ENCODE measurements around the gene ACR. TPM values are rescaled to one million over a fixed set of nuclear protein-coding genes. Genes with fewer than 3 reads are reported as not detected.
"Not testable (repeated sequence)": the region's sequence is repeated elsewhere in the genome, so short reads cannot be mapped to it uniquely, and the experiment has no call there.

ACR gene
- total and polyA plus RNA-seq, 4 donors = 0.07 to 0.17 (median 0.12) TPM

- H3K4me3 ChIP-seq (ENCODE audit: low read depth in 1 of 3, low read length in 3 of 3); H3K36me3 ChIP-seq (ENCODE audit: control insufficient read depth in 4 of 4, insufficient read depth in 3 of 4, low read depth in 1 of 4, low read length in 3 of 4); H3K27me3 ChIP-seq (ENCODE audit: control insufficient read depth in 4 of 4, insufficient read depth in 4 of 4, low read length in 3 of 4); H3K4me1 ChIP-seq (ENCODE audit: control insufficient read depth in 4 of 4, insufficient read depth in 4 of 4, low read length in 3 of 4); H3K9ac ChIP-seq (ENCODE audit: low read depth in 1 of 2, low read length in 2 of 2); H3K27ac ChIP-seq (ENCODE audit: low read depth in 1 of 2, low read length in 2 of 2); DNase-seq (ENCODE audit: low spot score); H3K9me3 ChIP-seq (ENCODE audit: control insufficient read depth in 4 of 4, low read length in 3 of 4): not testable (repeated sequence)
- WGBS = 78% methylated on average over 9 of the region's 9 CpGs
Measured at GRCh38 chr22:50749302-50750074, 11.5 kb downstream of the ACR start.

GRCh38 chr22:50755251-50755650, 17.2 kb downstream of the ACR start:
- DNase-seq (ENCODE audit: low spot score); H3K9me3 ChIP-seq (ENCODE audit: control insufficient read depth in 4 of 4, low read length in 3 of 4); H3K4me3 ChIP-seq (ENCODE audit: low read depth in 1 of 3, low read length in 3 of 3); H3K9ac ChIP-seq (ENCODE audit: low read depth in 1 of 2, low read length in 2 of 2); H3K27me3 ChIP-seq (ENCODE audit: control insufficient read depth in 4 of 4, insufficient read depth in 4 of 4, low read length in 3 of 4); H3K4me1 ChIP-seq (ENCODE audit: control insufficient read depth in 4 of 4, insufficient read depth in 4 of 4, low read length in 3 of 4); H3K36me3 ChIP-seq (ENCODE audit: control insufficient read depth in 4 of 4, insufficient read depth in 3 of 4, low read depth in 1 of 4, low read length in 3 of 4); H3K27ac ChIP-seq (ENCODE audit: low read depth in 1 of 2, low read length in 2 of 2): not testable (repeated sequence)
- WGBS = 83% methylated on average over 20 of the region's 20 CpGs

GRCh38 chr22:50756406-50756805, 18.4 kb downstream of the ACR start:
- H3K27me3 ChIP-seq (ENCODE audit: control insufficient read depth in 4 of 4, insufficient read depth in 4 of 4, low read length in 3 of 4); H3K36me3 ChIP-seq (ENCODE audit: control insufficient read depth in 4 of 4, insufficient read depth in 3 of 4, low read depth in 1 of 4, low read length in 3 of 4); H3K4me1 ChIP-seq (ENCODE audit: control insufficient read depth in 4 of 4, insufficient read depth in 4 of 4, low read length in 3 of 4); H3K27ac ChIP-seq (ENCODE audit: low read depth in 1 of 2, low read length in 2 of 2); H3K4me3 ChIP-seq (ENCODE audit: low read depth in 1 of 3, low read length in 3 of 3); H3K9me3 ChIP-seq (ENCODE audit: control insufficient read depth in 4 of 4, low read length in 3 of 4); H3K9ac ChIP-seq (ENCODE audit: low read depth in 1 of 2, low read length in 2 of 2); DNase-seq (ENCODE audit: low spot score): not testable (repeated sequence)
- WGBS = 26% methylated on average over 9 of the region's 9 CpGs

- TF ChIP-seq RXRA (IDR thresholded peaks at IDR 0.05) = peak in 1 of 2 donors; percentile 3
- peak; percentile 12 for TF ChIP-seq YY1 (IDR thresholded peaks at IDR 0.05)
- peak in 1 of 2 donors; percentile 14 for TF ChIP-seq RAD21 (IDR thresholded peaks at IDR 0.05)
- H3K36me3 ChIP-seq (ENCODE audit: control insufficient read depth in 4 of 4, insufficient read depth in 3 of 4, low read depth in 1 of 4, low read length in 3 of 4); DNase-seq (ENCODE audit: low spot score); H3K27me3 ChIP-seq (ENCODE audit: control insufficient read depth in 4 of 4, insufficient read depth in 4 of 4, low read length in 3 of 4); H3K9me3 ChIP-seq (ENCODE audit: control insufficient read depth in 4 of 4, low read length in 3 of 4); H3K9ac ChIP-seq (ENCODE audit: low read depth in 1 of 2, low read length in 2 of 2); H3K4me1 ChIP-seq (ENCODE audit: control insufficient read depth in 4 of 4, insufficient read depth in 4 of 4, low read length in 3 of 4); H3K27ac ChIP-seq (ENCODE audit: low read depth in 1 of 2, low read length in 2 of 2): not testable (repeated sequence)
- WGBS = 15% methylated on average over 24 of the region's 24 CpGs
- peak overlapping the region; percentile 35 to 56 (median 50) for H3K4me3 ChIP-seq (ENCODE audit: low read depth in 1 of 3, low read length in 3 of 3)
Measured at GRCh38 chr22:50756949-50757491, 19.0 kb downstream of the ACR start.

- not testable (repeated sequence) for H3K27ac ChIP-seq (ENCODE audit: low read depth in 1 of 2, low read length in 2 of 2); DNase-seq (ENCODE audit: low spot score); H3K36me3 ChIP-seq (ENCODE audit: control insufficient read depth in 4 of 4, insufficient read depth in 3 of 4, low read depth in 1 of 4, low read length in 3 of 4); H3K27me3 ChIP-seq (ENCODE audit: control insufficient read depth in 4 of 4, insufficient read depth in 4 of 4, low read length in 3 of 4); H3K9ac ChIP-seq (ENCODE audit: low read depth in 1 of 2, low read length in 2 of 2); H3K4me3 ChIP-seq (ENCODE audit: low read depth in 1 of 3, low read length in 3 of 3); H3K9me3 ChIP-seq (ENCODE audit: control insufficient read depth in 4 of 4, low read length in 3 of 4); H3K4me1 ChIP-seq (ENCODE audit: control insufficient read depth in 4 of 4, insufficient read depth in 4 of 4, low read length in 3 of 4)
- WGBS = 74% methylated on average over 8 of the region's 10 CpGs
Measured at GRCh38 chr22:50759597-50760341, 21.8 kb downstream of the ACR start.

- not testable (repeated sequence) for DNase-seq (ENCODE audit: low spot score); H3K36me3 ChIP-seq (ENCODE audit: control insufficient read depth in 4 of 4, insufficient read depth in 3 of 4, low read depth in 1 of 4, low read length in 3 of 4); H3K4me1 ChIP-seq (ENCODE audit: control insufficient read depth in 4 of 4, insufficient read depth in 4 of 4, low read length in 3 of 4); H3K9me3 ChIP-seq (ENCODE audit: control insufficient read depth in 4 of 4, low read length in 3 of 4); H3K27me3 ChIP-seq (ENCODE audit: control insufficient read depth in 4 of 4, insufficient read depth in 4 of 4, low read length in 3 of 4); H3K9ac ChIP-seq (ENCODE audit: low read depth in 1 of 2, low read length in 2 of 2); H3K27ac ChIP-seq (ENCODE audit: low read depth in 1 of 2, low read length in 2 of 2); H3K4me3 ChIP-seq (ENCODE audit: low read depth in 1 of 3, low read length in 3 of 3)
- 92% methylated on average over 2 of the region's 2 CpGs for WGBS
Measured at GRCh38 chr22:50761829-50762228, 23.8 kb downstream of the ACR start.

- not testable (repeated sequence) for H3K4me3 ChIP-seq (ENCODE audit: low read depth in 1 of 3, low read length in 3 of 3); H3K9me3 ChIP-seq (ENCODE audit: control insufficient read depth in 4 of 4, low read length in 3 of 4); H3K36me3 ChIP-seq (ENCODE audit: control insufficient read depth in 4 of 4, insufficient read depth in 3 of 4, low read depth in 1 of 4, low read length in 3 of 4); DNase-seq (ENCODE audit: low spot score); H3K4me1 ChIP-seq (ENCODE audit: control insufficient read depth in 4 of 4, insufficient read depth in 4 of 4, low read length in 3 of 4); H3K27me3 ChIP-seq (ENCODE audit: control insufficient read depth in 4 of 4, insufficient read depth in 4 of 4, low read length in 3 of 4); H3K9ac ChIP-seq (ENCODE audit: low read depth in 1 of 2, low read length in 2 of 2); H3K27ac ChIP-seq (ENCODE audit: low read depth in 1 of 2, low read length in 2 of 2)
- 84% methylated on average over 3 of the region's 3 CpGs for WGBS
Measured at GRCh38 chr22:50764288-50764687, 26.3 kb downstream of the ACR start.

All from liver (tissue), 9 donors.